Ascending aorta (tissue), 2 donors: ENCODE measurements around the gene GPER1. TPM values are rescaled to one million over a fixed set of nuclear protein-coding genes. Genes with fewer than 3 reads are reported as not detected.
A peak's percentile ranks its signal among the peaks of the same experiment; 100 is the strongest.

Experiments
- DNase-seq, 2 donors: peaks; one replicate each; pipeline ENCODE4 v3.0.0-alpha.2; 2019; ENCODE audit warnings: low spot score in 2 of 2
- H3K27ac ChIP-seq, 2 donors: fragments of 200-600 bp; sonication (generic); one replicate each; pipeline ENCODE4 v1.5.1; 2016 to 2017; ENCODE audit warnings: mild to moderate bottlenecking in 1 of 2
- H3K27me3 ChIP-seq: fragments of 200-600 bp; sonication (generic); one replicate; pipeline ENCODE4 v1.5.1; 2017
- H3K36me3 ChIP-seq, 2 donors: fragments of 200-600 bp; sonication (generic); one replicate each; pipeline ENCODE4 v1.5.1; 2016
- H3K4me1 ChIP-seq, 2 donors: fragments of 200-600 bp; sonication (generic); one replicate each; pipeline ENCODE4 v1.5.1; 2016 to 2017; ENCODE audit warnings: mild to moderate bottlenecking in 1 of 2
- H3K4me3 ChIP-seq, 2 donors: fragments of 200-600 bp; sonication (generic); one replicate each; pipeline ENCODE4 v1.5.1; 2016 to 2017; ENCODE audit warnings: mild to moderate bottlenecking in 1 of 2
- H3K9me3 ChIP-seq, 2 donors: fragments of 200-600 bp; sonication (generic); one replicate each; pipeline ENCODE4 v1.5.1; 2016
- intact Hi-C: fragments of 100-400 bp; cut with DNase I; formaldehyde crosslinking; loops from one replicate; pipeline ENCODE4 v1.15.1; 2023
- total RNA-seq: library from RNA; depleted of rRNA; stranded (reverse); fragments of >200 nt; gene quantifications from one replicate; pipeline ENCODE4 v1.1.0, GENCODE V29; 2016
- TF ChIP-seq, protein P1 (sequence below), 3 experiments: fragments of 200-600 bp in 2 of 3; fragments of 450-650 bp in 1 of 3; sonication (generic) in 2 of 3; IDR thresholded peaks; one replicate each; pipeline ENCODE4 v1.5.1; 2016 to 2019; ENCODE audit warnings: antibody characterized with exemption in 3 of 3, mild to moderate bottlenecking in 1 of 3, moderate library complexity in 1 of 3

The GPER1 gene
- total RNA-seq, 1 donor from 2014 or later, result 11.3 TPM

DNA sequence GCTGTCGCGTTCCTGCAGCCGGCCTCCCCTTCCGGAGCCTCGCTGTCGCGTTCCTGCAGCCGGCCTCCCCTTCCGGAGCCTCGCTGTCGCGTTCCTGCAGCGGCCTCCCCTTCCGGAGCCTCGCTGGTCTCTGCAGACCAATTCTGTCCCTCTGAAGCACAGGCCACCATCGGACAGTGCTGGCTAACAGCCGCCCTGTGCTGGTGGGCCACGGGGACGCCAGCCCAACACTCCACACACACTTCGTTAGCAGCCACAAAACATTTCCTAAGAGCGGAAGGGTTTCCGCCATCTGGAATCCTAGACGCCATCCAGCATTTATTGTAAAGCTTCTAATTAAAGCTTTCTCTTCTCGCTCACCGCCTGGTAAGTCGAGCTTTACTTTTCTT is 11.2 kb downstream of the GPER1 start:
- TF ChIP-seq, protein P1, sequence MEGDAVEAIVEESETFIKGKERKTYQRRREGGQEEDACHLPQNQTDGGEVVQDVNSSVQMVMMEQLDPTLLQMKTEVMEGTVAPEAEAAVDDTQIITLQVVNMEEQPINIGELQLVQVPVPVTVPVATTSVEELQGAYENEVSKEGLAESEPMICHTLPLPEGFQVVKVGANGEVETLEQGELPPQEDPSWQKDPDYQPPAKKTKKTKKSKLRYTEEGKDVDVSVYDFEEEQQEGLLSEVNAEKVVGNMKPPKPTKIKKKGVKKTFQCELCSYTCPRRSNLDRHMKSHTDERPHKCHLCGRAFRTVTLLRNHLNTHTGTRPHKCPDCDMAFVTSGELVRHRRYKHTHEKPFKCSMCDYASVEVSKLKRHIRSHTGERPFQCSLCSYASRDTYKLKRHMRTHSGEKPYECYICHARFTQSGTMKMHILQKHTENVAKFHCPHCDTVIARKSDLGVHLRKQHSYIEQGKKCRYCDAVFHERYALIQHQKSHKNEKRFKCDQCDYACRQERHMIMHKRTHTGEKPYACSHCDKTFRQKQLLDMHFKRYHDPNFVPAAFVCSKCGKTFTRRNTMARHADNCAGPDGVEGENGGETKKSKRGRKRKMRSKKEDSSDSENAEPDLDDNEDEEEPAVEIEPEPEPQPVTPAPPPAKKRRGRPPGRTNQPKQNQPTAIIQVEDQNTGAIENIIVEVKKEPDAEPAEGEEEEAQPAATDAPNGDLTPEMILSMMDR (IDR thresholded peaks at IDR 0.05), result no peak

GRCh38 chr7:1099637-1100036 is 11.7 kb downstream of the GPER1 start:
- Histone ChIP-seq H3K4me3 (no peak overlapping the region), H3K36me3 (no peaks in the 10 kb centered on the region), H3K27me3 (no peaks in the 10 kb centered on the region), H3K4me1 (peaks cover 5 to 25% of the 10 kb centered on the region in 2 donors), H3K9me3 (no peaks in the 10 kb centered on the region), H3K27ac (no peak overlapping the region)
- TF ChIP-seq, protein P1 (IDR thresholded peaks at IDR 0.05), result no peak
- no peak for DNase-seq
- intact Hi-C loops, result loop anchor here (5.0 kb wide), 1 partner anchor 57 kb away; the partner anchor contains the start of gene GPR146

More for the DNA sequence above, 11.2 kb downstream of the GPER1 start:
- H3K27ac ChIP-seq, result no peak overlapping the region
- no peaks in the 10 kb centered on the region for H3K27me3 ChIP-seq
- no peak overlapping the region for H3K4me3 ChIP-seq
- H3K4me1 ChIP-seq, result peaks cover 5 to 25% of the 10 kb centered on the region in 2 donors
- no peaks in the 10 kb centered on the region for H3K9me3 ChIP-seq
- no peak for DNase-seq
- intact Hi-C loops, result loop anchor here (5.0 kb wide), 1 partner anchor 57 kb away; the partner anchor contains the start of gene GPR146
- H3K36me3 ChIP-seq, result no peaks in the 10 kb centered on the region

- Histone ChIP-seq H3K4me1 (peaks cover 5 to 23% of the 10 kb centered on the region in 2 donors), H3K27ac (no peak overlapping the region), H3K4me3 (no peak overlapping the region), H3K27me3 (no peaks in the 10 kb centered on the region), H3K36me3 (no peaks in the 10 kb centered on the region), H3K9me3 (no peaks in the 10 kb centered on the region)
- no peak for DNase-seq
- intact Hi-C loops, result no loop called here
- TF ChIP-seq, protein P1 (IDR thresholded peaks at IDR 0.05), result no peak
Observed at GRCh38 chr7:1100386-1100785, 12.5 kb downstream of the GPER1 start.

- TF ChIP-seq, protein P1 (IDR thresholded peaks at IDR 0.05), result no peak
- Histone ChIP-seq H3K27ac (no peak overlapping the region), H3K27me3 (no peaks in the 10 kb centered on the region), H3K4me1 (peaks cover 5 to 18% of the 10 kb centered on the region in 2 donors), H3K9me3 (no peaks in the 10 kb centered on the region), H3K36me3 (no peaks in the 10 kb centered on the region), H3K4me3 (no peak overlapping the region)
- intact Hi-C loops, result no loop called here
- DNase-seq, result no peak
Observed at GRCh38 chr7:1100834-1101562, 13.1 kb downstream of the GPER1 start.

DNA sequence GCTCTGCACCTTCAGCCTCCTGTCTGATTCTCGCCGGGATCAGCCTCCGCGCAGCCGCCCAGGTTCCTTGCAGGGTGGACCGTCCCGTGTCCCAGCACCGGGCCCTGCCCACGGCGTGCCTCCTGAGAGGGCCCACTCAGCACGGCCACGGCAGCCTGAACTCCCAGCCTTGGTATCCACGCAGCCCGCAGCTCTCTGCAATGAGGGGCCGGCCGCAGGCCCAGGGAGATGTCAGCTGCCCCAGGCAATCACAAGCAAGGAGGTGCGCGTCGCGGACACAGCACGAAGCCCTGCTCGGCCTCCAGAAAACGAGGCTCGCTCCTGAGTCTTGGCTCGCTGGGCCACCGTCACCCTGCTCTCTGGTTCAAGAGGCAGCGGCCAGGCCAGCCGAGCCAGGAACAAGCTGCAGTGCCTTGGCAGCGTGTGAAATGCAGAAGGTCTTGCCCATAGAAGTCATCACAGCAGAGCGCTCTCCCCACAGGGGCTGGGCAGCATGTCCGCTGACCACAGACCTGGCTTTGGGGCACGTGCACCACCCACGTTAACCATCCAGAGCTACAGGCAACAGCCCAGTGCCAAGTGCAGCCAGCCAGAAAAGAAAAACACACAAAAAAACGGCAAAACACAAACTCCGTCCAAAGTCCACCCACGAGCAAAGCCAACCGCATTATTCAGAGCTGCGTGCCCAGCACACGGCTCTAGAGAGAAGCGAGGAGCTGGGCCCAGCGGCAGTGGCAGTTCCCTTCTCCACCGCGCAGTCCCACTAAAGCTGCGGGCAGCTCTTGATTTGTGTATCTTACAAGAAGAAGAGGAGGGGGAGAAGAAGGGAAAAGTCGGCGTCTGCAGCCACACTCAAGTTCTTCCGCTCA is 13.9 kb downstream of the GPER1 start:
- no peaks in the 10 kb centered on the region for H3K27me3 ChIP-seq
- H3K36me3 ChIP-seq, result no peaks in the 10 kb centered on the region
- H3K4me3 ChIP-seq, result peak overlapping the region in 1 of 2 donors; percentile 2
- TF ChIP-seq, protein P1 (IDR thresholded peaks at IDR 0.05), result no peak
- peaks cover 0 to 10% of the 10 kb centered on the region in 2 donors for H3K4me1 ChIP-seq
- intact Hi-C loops, result no loop called here
- no peaks in the 10 kb centered on the region for H3K9me3 ChIP-seq
- H3K27ac ChIP-seq, result peak overlapping the region; percentile 48 to 51
- peak in 1 of 2 donors; percentile 80 for DNase-seq
